IMR-90 (cell line): ENCODE measurements around the gene IHH. TPM values are rescaled to one million over a fixed set of nuclear protein-coding genes. Genes with fewer than 3 reads are reported as not detected.

ENCODE experiments used
- ATAC-seq: fragments of 200-7000 bp; cut with Tn5 transposase; 2 replicates; pipeline ENCODE4 v1.9.1; 2020; ENCODE audit warnings: low read depth, mild to moderate bottlenecking, moderate library complexity
- BruUV-seq: library from RNA; stranded (reverse); fragments of 400-500 nt; replicated peaks from 2 replicates; lab custom pipeline; 2021; lab: Mats Ljungman, UMichigan
- CTCF ChIA-PET: fragments of 300-600 bp; formaldehyde crosslinking; extraction: SDS; loops from one replicate; lab custom pipeline; 2021; ENCODE audit warnings: antibody characterized with exemption; lab: Yijun Ruan, JAX
- POLR2A ChIA-PET: fragments of 300-600 bp; sonication (Branson Sonifier 250); formaldehyde crosslinking; loops from one replicate; lab custom pipeline; 2022; ENCODE audit warnings: antibody characterized with exemption; ENCODE audit not compliant: unreplicated experiment; lab: Charles Lee
- DNase-seq: peaks from one replicate; pipeline ENCODE4 v3.0.0; 2013
- H2AFZ ChIP-seq: replicated peaks from 2 replicates; pipeline ENCODE3; 2013; ENCODE audit warnings: low read length, mild to moderate bottlenecking; ENCODE audit not compliant: poor library complexity
- H2AK5ac ChIP-seq: 2 replicates; pipeline ENCODE4 v1.6.1; 2013; ENCODE audit warnings: low read depth, low read length, inconsistent platforms
- H2AK9ac ChIP-seq: replicated peaks from 2 replicates; pipeline ENCODE3; 2013; ENCODE audit warnings: mild to moderate bottlenecking, low read depth, low read length, moderate library complexity; ENCODE audit not compliant: poor library complexity
- H2BK120ac ChIP-seq: 2 replicates; pipeline ENCODE4 v1.6.1; 2013; ENCODE audit warnings: low read depth, low read length, inconsistent platforms
- H2BK15ac ChIP-seq: 3 replicates; pipeline ENCODE4 v1.6.1; 2013; ENCODE audit warnings: low read depth, low read length, inconsistent platforms
- H2BK20ac ChIP-seq: 2 replicates; pipeline ENCODE4 v1.6.1; 2013; ENCODE audit warnings: low read depth, mild to moderate bottlenecking, inconsistent platforms, low read length, moderate library complexity
- H2BK5ac ChIP-seq: 2 replicates; pipeline ENCODE4 v1.6.1; 2013; ENCODE audit warnings: mild to moderate bottlenecking, low read depth, low read length, inconsistent platforms; ENCODE audit not compliant: poor library complexity, severe bottlenecking
- H3K14ac ChIP-seq: replicated peaks from 2 replicates; pipeline ENCODE4 v1.6.1; 2013; ENCODE audit warnings: low read depth, low read length, inconsistent platforms
- H3K18ac ChIP-seq: 2 replicates; pipeline ENCODE4 v1.6.1; 2013; ENCODE audit warnings: low read depth, low read length, control low read depth
- H3K23ac ChIP-seq: 2 replicates; pipeline ENCODE4 v1.6.1; 2013; ENCODE audit warnings: low read depth, low read length, inconsistent platforms
- H3K27ac ChIP-seq: 2 replicates; pipeline ENCODE4 v1.5.1; 2013; ENCODE audit warnings: mild to moderate bottlenecking, control low read depth, low read length; ENCODE audit not compliant: insufficient read depth
- H3K27me3 ChIP-seq: 2 replicates; pipeline ENCODE4 v1.6.1; 2013; ENCODE audit warnings: low read length; ENCODE audit not compliant: control insufficient read depth, insufficient read depth
- H3K36me3 ChIP-seq: 2 replicates; pipeline ENCODE4 v1.6.1; 2013; ENCODE audit warnings: low read length, mixed read lengths; ENCODE audit not compliant: control insufficient read depth, insufficient read depth
- H3K4ac ChIP-seq: 2 replicates; pipeline ENCODE4 v1.6.1; 2013; ENCODE audit warnings: low read depth, low read length, inconsistent platforms
- H3K4me1 ChIP-seq: 2 replicates; pipeline ENCODE4 v1.6.1; 2013; ENCODE audit warnings: low read length, mixed read lengths; ENCODE audit not compliant: control insufficient read depth, insufficient read depth
- H3K4me2 ChIP-seq: 2 replicates; pipeline ENCODE4 v1.6.1; 2013; ENCODE audit warnings: low read depth, mild to moderate bottlenecking, control low read depth, low read length, moderate library complexity
- H3K4me3 ChIP-seq: 2 replicates; pipeline ENCODE4 v1.5.1; 2013; ENCODE audit warnings: low read depth, mild to moderate bottlenecking, control low read depth, low read length, moderate library complexity; ENCODE audit not compliant: insufficient read depth
- H3K56ac ChIP-seq: 2 replicates; pipeline ENCODE4 v1.6.1; 2013; ENCODE audit warnings: low read length, inconsistent platforms; ENCODE audit not compliant: insufficient read depth; ENCODE audit errors: extremely low read depth
- H3K79me1 ChIP-seq, 2 experiments: 2 replicates each; pipeline ENCODE4 v1.6.1; 2013; ENCODE audit warnings: low read length in 2 of 2, inconsistent platforms in 1 of 2, low read depth in 1 of 2
- H3K9ac ChIP-seq: 2 replicates; pipeline ENCODE4 v1.6.1; 2013; ENCODE audit warnings: low read depth, low read length, control low read depth
- H3K9me1 ChIP-seq: 2 replicates; pipeline ENCODE4 v1.6.1; 2013; ENCODE audit warnings: low read length, inconsistent platforms; ENCODE audit not compliant: insufficient read depth
- H3K9me3 ChIP-seq: 2 replicates; pipeline ENCODE4 v1.6.1; 2013; ENCODE audit warnings: low read length; ENCODE audit not compliant: control insufficient read depth, insufficient read depth
- H4K20me1 ChIP-seq: 2 replicates; pipeline ENCODE4 v1.6.1; 2013; ENCODE audit warnings: low read length, inconsistent platforms; ENCODE audit not compliant: insufficient read depth
- H4K5ac ChIP-seq: 2 replicates; pipeline ENCODE4 v1.6.1; 2013; ENCODE audit warnings: mild to moderate bottlenecking, low read depth, low read length, control low read depth
- H4K8ac ChIP-seq, 2 experiments: 2 replicates each; pipeline ENCODE4 v1.6.1; 2013; ENCODE audit warnings: low read depth in 2 of 2, low read length in 2 of 2, control low read depth in 1 of 2, inconsistent platforms in 1 of 2
- H4K91ac ChIP-seq: 2 replicates; pipeline ENCODE4 v1.6.1; 2013; ENCODE audit warnings: low read depth, low read length, inconsistent platforms; ENCODE audit not compliant: insufficient read depth
- BHLHE40 ChIP-seq: fragments of 150-350 bp; IDR thresholded peaks from 2 replicates; pipeline ENCODE4 v1.6.1; 2016; ENCODE audit warnings: mild to moderate bottlenecking, low read depth, low read length
- CEBPB ChIP-seq: IDR thresholded peaks from 2 replicates; pipeline ENCODE4 v1.6.1; 2012; ENCODE audit warnings: low read depth, low read length, improper control_type of control experiment
- CHD1 ChIP-seq: IDR thresholded peaks from 2 replicates; pipeline ENCODE4 v1.6.1; 2012; ENCODE audit warnings: low read depth, low read length, improper control_type of control experiment
- FOS ChIP-seq: fragments of 150-350 bp; IDR thresholded peaks from 2 replicates; pipeline ENCODE4 v1.6.1; 2016; ENCODE audit warnings: low read depth, low read length
- MAZ ChIP-seq: IDR thresholded peaks from 2 replicates; pipeline ENCODE4 v1.6.1; 2012; ENCODE audit warnings: low read depth, mild to moderate bottlenecking, low read length, improper control_type of control experiment, moderate library complexity, borderline replicate concordance
- NFE2L2 ChIP-seq: fragments of 150-350 bp; IDR thresholded peaks from 2 replicates; pipeline ENCODE4 v1.6.1; 2016; ENCODE audit warnings: low read depth, mild to moderate bottlenecking, low read length
- POLR2A ChIP-seq: IDR thresholded peaks from 2 replicates; pipeline ENCODE4 v1.6.1; 2012; ENCODE audit warnings: mild to moderate bottlenecking, low read depth, low read length
- RFX5 ChIP-seq: IDR thresholded peaks from 2 replicates; pipeline ENCODE4 v1.8.0; 2012; ENCODE audit warnings: low read depth, mild to moderate bottlenecking, low read length, moderate library complexity
- SMC3 ChIP-seq: fragments of 150-350 bp; IDR thresholded peaks from 2 replicates; pipeline ENCODE4 v1.6.1; 2016; ENCODE audit warnings: low read depth, mild to moderate bottlenecking, antibody characterized with exemption, low read length, moderate library complexity
- WGBS, 2 experiments: methylation state at CpG; one replicate each; pipeline versions ENCODE4 v1.1.5 to v1.1.7; 2013; ENCODE audit warnings: missing lambda C conversion rate in 2 of 2; ENCODE audit not compliant: insufficient read length in 1 of 2; ENCODE audit errors: extremely low coverage in 2 of 2; 5-methylcytosine and 5-hydroxymethylcytosine counted together
- dilution Hi-C: fragments of 300-500 bp; cut with HindIII; formaldehyde crosslinking; loops from one replicate; pipeline ENCODE4 v1.14.3; 2018; ENCODE audit warnings: low sequenced_read_pairs; ENCODE audit not compliant: unreplicated experiment
- in situ Hi-C: fragments of 300-500 bp; cut with MboI; formaldehyde crosslinking; loops from 3 replicates; pipeline ENCODE4 v1.14.3; 2019; ENCODE audit warnings: low sequenced_read_pairs, inconsistent platforms, mixed read lengths
- intact Hi-C: fragments of 100-400 bp; cut with micrococcal nuclease; formaldehyde crosslinking; loops from 2 replicates; pipeline ENCODE4 v1.10.0; 2022
- polyA plus RNA-seq, 3 experiments: library from polyadenylated mRNA; depleted of rRNA; stranded (reverse); fragments of >200 nt; gene quantifications; 2 replicates each; pipeline ENCODE4 v1.2.3, GENCODE V29; 2012; ENCODE audit warnings: low replicate concordance in 1 of 3
- total RNA-seq: library from RNA; depleted of rRNA; stranded (reverse); fragments of >200 nt; gene quantifications from 2 replicates; pipeline ENCODE4 v1.2.3, GENCODE V29; 2012
- TF ChIP-seq, protein P1 (sequence below): conservative IDR thresholded peaks from 2 replicates; pipeline ENCODE4 v1.5.1; 2012; ENCODE audit warnings: mild to moderate bottlenecking, low read depth, low read length, improper control_type of control experiment
- TF ChIP-seq, protein P2 (sequence below): fragments of 150-350 bp; IDR thresholded peaks from 2 replicates; pipeline ENCODE4 v1.6.1; 2017; ENCODE audit warnings: mild to moderate bottlenecking, antibody characterized with exemption, low read length, low read depth

The IHH gene
- total and polyA plus RNA-seq, 2 of the 4 experiments (the other 2 are of a cell fraction) = not detected

DNA sequence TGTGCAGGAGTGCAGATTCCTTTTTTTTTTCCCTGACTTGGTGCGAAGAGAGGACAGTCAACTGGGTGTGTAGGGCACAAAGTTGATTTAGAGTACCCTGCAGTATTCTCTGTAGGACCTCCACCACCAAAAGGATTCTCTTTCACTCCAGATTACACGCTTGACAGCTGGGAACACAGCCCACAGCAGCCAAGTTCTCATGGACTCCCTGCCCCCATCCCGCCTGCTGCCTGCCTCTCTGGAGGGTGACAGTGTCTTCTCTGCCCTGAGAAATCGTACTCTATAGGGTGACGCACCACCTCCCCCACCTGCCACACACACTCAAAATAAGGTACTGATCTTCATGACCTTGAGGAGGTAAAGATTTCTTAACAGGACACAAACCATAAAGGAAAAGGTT lies 26.6 kb upstream of the IHH start:
- no peak overlapping the region for H3K56ac ChIP-seq
- no peak overlapping the region for H4K5ac ChIP-seq
- H3K4me2 ChIP-seq = no peak overlapping the region
- WGBS, 2 experiments = no CpG with 5 or more reads among the region's 5 CpGs
- ATAC-seq = no peak
- no peak overlapping the region for H3K4ac ChIP-seq
- no peaks in the 10 kb centered on the region for H3K36me3 ChIP-seq
- BruUV-seq = no TSS peak
- H3K9me3 ChIP-seq = no peaks in the 10 kb centered on the region
- H4K8ac ChIP-seq = no peak overlapping the region
- H3K4me3 ChIP-seq = no peak overlapping the region
- H2AK9ac ChIP-seq = no peak overlapping the region
- no peak for DNase-seq
- H2AFZ ChIP-seq = no peak overlapping the region
- H3K27me3 ChIP-seq = no peaks in the 10 kb centered on the region; the same call in none of the 2 replicates
- no peaks in the 10 kb centered on the region for H3K4me1 ChIP-seq
- H3K79me1 ChIP-seq = no peaks in the 10 kb centered on the region
- in situ Hi-C loops = no loop called here
- H4K20me1 ChIP-seq = no peaks in the 10 kb centered on the region; the same call in 1 of the 2 replicates
- H3K23ac ChIP-seq = no peak overlapping the region
- no peak overlapping the region for H3K18ac ChIP-seq
- no peak overlapping the region for H2AK5ac ChIP-seq
- H3K9me1 ChIP-seq = no peaks in the 10 kb centered on the region; the same call in 1 of the 2 replicates
- H2BK120ac ChIP-seq = no peak overlapping the region
- intact Hi-C loops = no loop called here
- dilution Hi-C loops = no loop called here
- TF ChIP-seq MAZ = no peak
- TF ChIP-seq NFE2L2 = no peak
- TF ChIP-seq RFX5 = no peak
- TF ChIP-seq, protein P1, sequence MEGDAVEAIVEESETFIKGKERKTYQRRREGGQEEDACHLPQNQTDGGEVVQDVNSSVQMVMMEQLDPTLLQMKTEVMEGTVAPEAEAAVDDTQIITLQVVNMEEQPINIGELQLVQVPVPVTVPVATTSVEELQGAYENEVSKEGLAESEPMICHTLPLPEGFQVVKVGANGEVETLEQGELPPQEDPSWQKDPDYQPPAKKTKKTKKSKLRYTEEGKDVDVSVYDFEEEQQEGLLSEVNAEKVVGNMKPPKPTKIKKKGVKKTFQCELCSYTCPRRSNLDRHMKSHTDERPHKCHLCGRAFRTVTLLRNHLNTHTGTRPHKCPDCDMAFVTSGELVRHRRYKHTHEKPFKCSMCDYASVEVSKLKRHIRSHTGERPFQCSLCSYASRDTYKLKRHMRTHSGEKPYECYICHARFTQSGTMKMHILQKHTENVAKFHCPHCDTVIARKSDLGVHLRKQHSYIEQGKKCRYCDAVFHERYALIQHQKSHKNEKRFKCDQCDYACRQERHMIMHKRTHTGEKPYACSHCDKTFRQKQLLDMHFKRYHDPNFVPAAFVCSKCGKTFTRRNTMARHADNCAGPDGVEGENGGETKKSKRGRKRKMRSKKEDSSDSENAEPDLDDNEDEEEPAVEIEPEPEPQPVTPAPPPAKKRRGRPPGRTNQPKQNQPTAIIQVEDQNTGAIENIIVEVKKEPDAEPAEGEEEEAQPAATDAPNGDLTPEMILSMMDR = no peak
- TF ChIP-seq, protein P2, sequence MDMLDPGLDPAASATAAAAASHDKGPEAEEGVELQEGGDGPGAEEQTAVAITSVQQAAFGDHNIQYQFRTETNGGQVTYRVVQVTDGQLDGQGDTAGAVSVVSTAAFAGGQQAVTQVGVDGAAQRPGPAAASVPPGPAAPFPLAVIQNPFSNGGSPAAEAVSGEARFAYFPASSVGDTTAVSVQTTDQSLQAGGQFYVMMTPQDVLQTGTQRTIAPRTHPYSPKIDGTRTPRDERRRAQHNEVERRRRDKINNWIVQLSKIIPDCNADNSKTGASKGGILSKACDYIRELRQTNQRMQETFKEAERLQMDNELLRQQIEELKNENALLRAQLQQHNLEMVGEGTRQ = no peak
- TF ChIP-seq POLR2A = no peak
- no peak for TF ChIP-seq BHLHE40
- no peak for TF ChIP-seq CHD1
- no peak for TF ChIP-seq SMC3
- TF ChIP-seq CEBPB = no peak
- no peak for TF ChIP-seq FOS
- H3K9ac ChIP-seq = no peak overlapping the region
- no peak overlapping the region for H2BK15ac ChIP-seq
- no peak overlapping the region for H2BK20ac ChIP-seq
- no peak overlapping the region for H3K14ac ChIP-seq
- H4K91ac ChIP-seq = no peak overlapping the region
- H2BK5ac ChIP-seq = no peak overlapping the region
- CTCF ChIA-PET = interaction anchor here (2.5 kb wide), 1 partner anchor 16 kb away, joined by 7 read pairs; no protein-coding TSS in a partner anchor
- no peak overlapping the region for H3K27ac ChIP-seq
- POLR2A ChIA-PET = no interaction called here
